Transverse colon (tissue), 4 donors: ENCODE measurements around the gene EEF1AKMT2. TPM values are rescaled to one million over a fixed set of nuclear protein-coding genes. Genes with fewer than 3 reads are reported as not detected.
"Not testable (repeated sequence)": the region's sequence is repeated elsewhere in the genome, so short reads cannot be mapped to it uniquely, and the experiment has no call there.

ENCODE experiments used
- DNase-seq: peaks from one replicate; pipeline ENCODE4 v3.0.0-alpha.2; 2019
- H3K27ac ChIP-seq, 4 donors: fragments of 200-600 bp; sonication (generic); 2 replicates each; pipeline ENCODE4 v1.5.1; 2016 to 2018; ENCODE audit warnings: inconsistent platforms in 4 of 4
- H3K27me3 ChIP-seq: fragments of 200-600 bp; sonication (generic); 2 replicates; pipeline ENCODE4 v1.5.1; 2017; ENCODE audit warnings: inconsistent platforms
- H3K36me3 ChIP-seq, 4 donors: fragments of 200-600 bp; sonication (generic); 2 replicates each; pipeline ENCODE4 v1.5.1; 2017 to 2019; ENCODE audit warnings: inconsistent platforms in 4 of 4
- H3K4me1 ChIP-seq, 4 donors: fragments of 200-600 bp; sonication (generic); 2 replicates each; pipeline ENCODE4 v1.5.1; 2017 to 2020; ENCODE audit warnings: inconsistent platforms in 4 of 4
- H3K4me3 ChIP-seq, 4 donors: fragments of 200-600 bp; sonication (generic); 1 replicate in 1 of 4; 2 replicates in 3 of 4; pipeline versions ENCODE4 v1.5.1 to v1.6.1; 2017 to 2019; ENCODE audit warnings: inconsistent platforms in 4 of 4
- H3K9me3 ChIP-seq, 2 donors: fragments of 200-600 bp; sonication (generic); 2 replicates each; pipeline ENCODE4 v1.5.1; 2017 to 2019; ENCODE audit warnings: inconsistent platforms in 2 of 2
- CTCF ChIP-seq, 5 experiments: fragments of 200-600 bp in 3 of 5; fragments of 450-650 bp in 2 of 5; sonication (generic) in 3 of 5; IDR thresholded peaks; 1 replicate in 2 of 5; 2 replicates in 3 of 5; pipeline ENCODE4 v1.5.1; 2016 to 2017; ENCODE audit warnings: antibody characterized with exemption in 5 of 5, inconsistent platforms in 3 of 5, mild to moderate bottlenecking in 2 of 5, moderate library complexity in 1 of 5
- EP300 ChIP-seq: sonication (generic); formaldehyde crosslinking; IDR thresholded peaks from one replicate; pipeline ENCODE4 v1.6.1; 2017; ENCODE audit warnings: antibody characterized with exemption, low read depth
- POLR2A ChIP-seq: fragments of 450-650 bp; IDR thresholded peaks from one replicate; pipeline ENCODE4 v1.6.1; 2016; ENCODE audit warnings: antibody characterized with exemption, mild to moderate bottlenecking, moderate library complexity
- POLR2AphosphoS5 ChIP-seq, 3 donors: sonication (generic); formaldehyde crosslinking; IDR thresholded peaks; one replicate each; pipeline ENCODE4 v1.6.1; 2016; ENCODE audit warnings: antibody characterized with exemption in 3 of 3
- WGBS, 2 donors: methylation state at CpG; one replicate each; pipeline ENCODE4 v1.1.5; 2018; ENCODE audit warnings: low coverage in 1 of 2; 5-methylcytosine and 5-hydroxymethylcytosine counted together
- in situ Hi-C, 4 donors: fragments of 200-750 bp; cut with MboI; loops; one replicate each; pipeline versions ENCODE4 v1.15.0 to v1.15.1; 2017; ENCODE audit warnings: low sequenced_read_pairs in 3 of 4, low pct_ligation_motif_present in 1 of 4, low pct_unique_long_range_greater_than_20kb in 1 of 4
- intact Hi-C: fragments of 100-400 bp; cut with DNase I; formaldehyde crosslinking; loops from one replicate; pipeline ENCODE4 v1.15.1; 2023; ENCODE audit warnings: low total_unique reads
- total RNA-seq, 4 donors: library from RNA; depleted of rRNA; stranded (reverse); fragments of >200 nt; gene quantifications; one replicate each; pipeline ENCODE4 v1.1.0, GENCODE V29; 2016

Gene EEF1AKMT2
- total RNA-seq, 4 donors from 2014 or later = 5.2 to 19.1 (median 10.6) TPM

- DNase-seq = no peak
- Histone ChIP-seq H3K36me3 (no peaks in the 10 kb centered on the region), H3K9me3 (no peaks in the 10 kb centered on the region), H3K27ac (no peak overlapping the region), H3K4me3 (no peak overlapping the region), H3K27me3 (no peaks in the 10 kb centered on the region), H3K4me1 (peaks cover 6 to 18% (median 8%) of the 10 kb centered on the region in 4 donors)
- no peak for TF ChIP-seq EP300
- no peak for TF ChIP-seq POLR2A
- 52 to 73% methylated on average over 4 of the region's 4 CpGs for WGBS, 2 donors
- intact Hi-C loops (no loop called here), in situ Hi-C loops (no loop called here)
These were observed 7.5 kb upstream of the EEF1AKMT2 start for GRCh38 chr10:124799211-124799610.

GRCh38 chr10:124798781-124799180 lies 7.1 kb upstream of the EEF1AKMT2 start:
- Histone ChIP-seq H3K4me3 (no peak overlapping the region), H3K9me3 (no peaks in the 10 kb centered on the region), H3K27me3 (no peaks in the 10 kb centered on the region), H3K4me1 (peaks cover 6 to 18% (median 8%) of the 10 kb centered on the region in 4 donors), H3K27ac (no peak overlapping the region), H3K36me3 (no peaks in the 10 kb centered on the region)
- DNase-seq = no peak
- 62 to 67% methylated on average over 4 of the region's 4 CpGs for WGBS, 2 donors
- intact Hi-C loops (no loop called here), in situ Hi-C loops (no loop called here)
- TF ChIP-seq POLR2AphosphoS5 (IDR thresholded peaks at IDR 0.05) (no peak), POLR2A (no peak), EP300 (no peak), CTCF (IDR thresholded peaks at IDR 0.05) (no peak)

- peaks cover 6 to 15% (median 8%) of the 10 kb centered on the region in 4 donors for H3K4me1 ChIP-seq
- intact Hi-C loops = no loop called here
- H3K36me3 ChIP-seq = no peaks in the 10 kb centered on the region
- DNase-seq = no peak
- H3K9me3 ChIP-seq = no peaks in the 10 kb centered on the region
- no peak overlapping the region for H3K27ac ChIP-seq
- H3K4me3 ChIP-seq = no peak overlapping the region
- no peaks in the 10 kb centered on the region for H3K27me3 ChIP-seq
- in situ Hi-C loops = no loop called here
- WGBS, 2 donors = 75 to 83% methylated on average over 1 of the region's 1 CpG
- TF ChIP-seq POLR2A = no peak
- no peak for TF ChIP-seq CTCF (IDR thresholded peaks at IDR 0.05)
These were observed 6.7 kb upstream of the EEF1AKMT2 start for GRCh38 chr10:124798364-124798763.

- Histone ChIP-seq H3K4me3 (no peak overlapping the region), H3K9me3 (no peaks in the 10 kb centered on the region), H3K4me1 (peaks cover 6 to 12% (median 8%) of the 10 kb centered on the region in 4 donors), H3K27ac (no peak overlapping the region), H3K36me3 (no peaks in the 10 kb centered on the region), H3K27me3 (no peaks in the 10 kb centered on the region)
- intact Hi-C loops = no loop called here
- WGBS, 2 donors = 86 to 93% methylated on average over 3 to 11 of the region's 11 CpGs
- TF ChIP-seq EP300 (no peak), POLR2AphosphoS5 (IDR thresholded peaks at IDR 0.05) (no peak), CTCF (IDR thresholded peaks at IDR 0.05) (no peak)
- DNase-seq = no peak
- in situ Hi-C loops = no loop called here
These were observed 1.3 kb upstream of the EEF1AKMT2 start for GRCh38 chr10:124792998-124793352.

GRCh38 chr10:124782900-124783299 lies 8.8 kb downstream of the EEF1AKMT2 start:
- H3K27ac ChIP-seq, H3K9me3 ChIP-seq, H3K36me3 ChIP-seq, intact Hi-C loops, in situ Hi-C loops, DNase-seq, H3K4me3 ChIP-seq, H3K4me1 ChIP-seq, H3K27me3 ChIP-seq: not testable (repeated sequence)
- WGBS, 2 donors = 90 to 100% methylated on average over 1 of the region's 1 CpG
